PC-3 (cell line): ENCODE measurements around the gene SYCP3. TPM values are rescaled to one million over a fixed set of nuclear protein-coding genes. Genes with fewer than 3 reads are reported as not detected.

Experiments
- ATAC-seq: fragments of 200-7000 bp; cut with Tn5 transposase; 2 replicates; pipeline ENCODE4 v1.9.1; 2020; ENCODE audit warnings: mild to moderate bottlenecking, moderate library complexity
- BruUV-seq: library from RNA; stranded (reverse); fragments of 400-500 nt; replicated peaks from 2 replicates; lab custom pipeline; 2021; lab: Mats Ljungman, UMichigan
- CTCF ChIA-PET: fragments of 300-600 bp; sonication (Branson Sonifier 250); formaldehyde crosslinking; loops from one replicate; lab custom pipeline; 2022; ENCODE audit warnings: antibody characterized with exemption; lab: Charles Lee
- POLR2A ChIA-PET: fragments of 300-600 bp; sonication (Branson Sonifier 250); formaldehyde crosslinking; loops from one replicate; lab custom pipeline; 2022; ENCODE audit warnings: antibody characterized with exemption; ENCODE audit not compliant: unreplicated experiment; lab: Charles Lee
- DNase-seq: peaks from one replicate; pipeline ENCODE4 v3.0.0-alpha.2; 2015
- H2AFZ ChIP-seq: fragments of 300-600 bp; sonication (generic); 2 replicates; pipeline ENCODE4 v1.6.0; 2016; ENCODE audit warnings: antibody characterized with exemption, low read length
- H3F3A ChIP-seq: fragments of 300-600 bp; sonication (generic); one replicate; pipeline ENCODE4 v1.6.0; 2017; ENCODE audit warnings: antibody characterized with exemption, low read length, control low read depth, mild to moderate bottlenecking; ENCODE audit not compliant: unreplicated experiment
- H3K27ac ChIP-seq: fragments of 300-600 bp; sonication (generic); 2 replicates; pipeline ENCODE4 v1.5.1; 2016; ENCODE audit warnings: mild to moderate bottlenecking, low read length
- H3K27me3 ChIP-seq: fragments of 300-600 bp; sonication (generic); 2 replicates; pipeline ENCODE4 v1.6.1; 2016; ENCODE audit warnings: low read length, mixed read lengths
- H3K36me3 ChIP-seq: fragments of 300-600 bp; sonication (generic); 2 replicates; pipeline ENCODE4 v1.6.1; 2016; ENCODE audit warnings: low read depth, mixed run types, low read length, mixed read lengths
- H3K4me1 ChIP-seq: fragments of 300-600 bp; sonication (generic); 2 replicates; pipeline ENCODE4 v1.5.1; 2016; ENCODE audit warnings: low read length; ENCODE audit not compliant: insufficient read depth
- H3K4me2 ChIP-seq: fragments of 300-600 bp; sonication (generic); 2 replicates; pipeline ENCODE4 v1.6.0; 2016; ENCODE audit warnings: low read length
- H3K4me3 ChIP-seq: fragments of 300-600 bp; sonication (generic); 2 replicates; pipeline ENCODE4 v1.5.1; 2016; ENCODE audit warnings: mild to moderate bottlenecking, low read length, mixed read lengths
- H3K79me2 ChIP-seq: fragments of 300-600 bp; sonication (generic); 2 replicates; pipeline ENCODE4 v1.6.1; 2017; ENCODE audit warnings: low read length, mixed read lengths
- H3K9ac ChIP-seq: fragments of 300-600 bp; sonication (generic); 2 replicates; pipeline ENCODE4 v1.6.0; 2016; ENCODE audit warnings: mild to moderate bottlenecking, low read length
- H3K9me2 ChIP-seq: fragments of 300-600 bp; sonication (generic); replicated peaks from 2 replicates; pipeline ENCODE4 v1.6.1; 2016; ENCODE audit warnings: mixed run types, low read length, mixed read lengths
- H3K9me3 ChIP-seq: fragments of 300-600 bp; sonication (generic); 2 replicates; pipeline ENCODE4 v1.6.1; 2016; ENCODE audit warnings: low read length, mixed read lengths
- H4K20me1 ChIP-seq: fragments of 300-600 bp; sonication (generic); 2 replicates; pipeline ENCODE4 v1.6.1; 2016; ENCODE audit warnings: low read length, mixed read lengths
- CTCF ChIP-seq: fragments of 300-600 bp; sonication (generic); conservative IDR thresholded peaks from 2 replicates; pipeline ENCODE4 v1.5.1; 2017; ENCODE audit warnings: antibody characterized with exemption, low read depth, mild to moderate bottlenecking, low read length
- EZH2 ChIP-seq: fragments of 300-600 bp; sonication (generic); IDR thresholded peaks from one replicate; pipeline ENCODE4 v1.6.1; 2017; ENCODE audit warnings: antibody characterized with exemption, mild to moderate bottlenecking, low read length; ENCODE audit not compliant: unreplicated experiment
- EZH2phosphoT487 ChIP-seq: fragments of 300-600 bp; sonication (generic); IDR thresholded peaks from 2 replicates; pipeline ENCODE4 v1.6.1; 2018; ENCODE audit warnings: mild to moderate bottlenecking, antibody characterized with exemption, low read length, borderline replicate concordance
- intact Hi-C: fragments of 100-400 bp; cut with micrococcal nuclease; formaldehyde crosslinking; loops from 2 replicates; pipeline ENCODE4 v1.9.0; 2023
- total RNA-seq: library from RNA; depleted of rRNA; stranded (reverse); fragments of >200 nt; gene quantifications from 2 replicates; pipeline ENCODE4 v1.2.3, GENCODE V29; 2014

Gene SYCP3
- total RNA-seq, 1 experiment from 2014 or later: not detected

- Histone ChIP-seq H3K36me3 (no peaks in the 10 kb centered on the region), H3K9me2 (no peaks in the 10 kb centered on the region), H3K79me2 (peaks cover 15% of the 10 kb centered on the region), H2AFZ (no peak overlapping the region), H3K9ac (no peak overlapping the region), H3F3A (no peaks in the 10 kb centered on the region), H3K9me3 (no peaks in the 10 kb centered on the region), H3K4me2 (no peak overlapping the region), H3K27me3 (no peaks in the 10 kb centered on the region), H3K4me3 (no peak overlapping the region), H3K27ac (no peak overlapping the region), H4K20me1 (no peaks in the 10 kb centered on the region), H3K4me1 (peaks cover 12% of the 10 kb centered on the region)
- DNase-seq (no peak), ATAC-seq (no peak)
- CTCF ChIA-PET: no interaction called here
- POLR2A ChIA-PET: no interaction called here
- TF ChIP-seq EZH2phosphoT487: no peak
- TF ChIP-seq CTCF: no peak
- no peak for TF ChIP-seq EZH2
- BruUV-seq: no TSS peak
- intact Hi-C loops: no loop called here
Observed at GRCh38 chr12:101694297-101694848, 44.9 kb downstream of the SYCP3 start.

GRCh38 chr12:101691503-101692096 is 47.7 kb downstream of the SYCP3 start:
- H3K27me3 ChIP-seq: no peaks in the 10 kb centered on the region
- no peaks in the 10 kb centered on the region for H4K20me1 ChIP-seq
- DNase-seq: no peak
- H3K79me2 ChIP-seq: no peaks in the 10 kb centered on the region
- CTCF ChIA-PET: no interaction called here
- POLR2A ChIA-PET: no interaction called here
- H3K36me3 ChIP-seq: no peaks in the 10 kb centered on the region
- H3K9me3 ChIP-seq: no peaks in the 10 kb centered on the region
- H3K4me2 ChIP-seq: no peak overlapping the region
- H3K4me3 ChIP-seq: no peak overlapping the region
- H3K4me1 ChIP-seq: 0 out of 2 replicates have a peak, but pooled peaks cover 2% of the 10 kb centered on the region
- no peak overlapping the region for H3K27ac ChIP-seq
- H3K9me2 ChIP-seq: no peaks in the 10 kb centered on the region
- no TSS peak for BruUV-seq
- no peak for TF ChIP-seq CTCF
- intact Hi-C loops: no loop called here
- no peaks in the 10 kb centered on the region for H3F3A ChIP-seq
- H2AFZ ChIP-seq: no peak overlapping the region
- ATAC-seq: no peak
- no peak overlapping the region for H3K9ac ChIP-seq

GRCh38 chr12:101690544-101691098 is 48.6 kb downstream of the SYCP3 start:
- POLR2A ChIA-PET: no interaction called here
- Histone ChIP-seq H3K27me3 (no peaks in the 10 kb centered on the region), H2AFZ (no peak overlapping the region), H3K4me3 (no peak overlapping the region), H3K9me3 (no peaks in the 10 kb centered on the region), H3F3A (no peaks in the 10 kb centered on the region), H3K79me2 (no peaks in the 10 kb centered on the region), H3K9me2 (no peaks in the 10 kb centered on the region), H3K4me2 (no peak overlapping the region), H3K36me3 (no peaks in the 10 kb centered on the region), H4K20me1 (no peaks in the 10 kb centered on the region), H3K9ac (no peak overlapping the region), H3K4me1 (no peaks in the 10 kb centered on the region), H3K27ac (no peak overlapping the region)
- BruUV-seq: no TSS peak
- ATAC-seq (no peak), DNase-seq (no peak)
- CTCF ChIA-PET: no interaction called here
- intact Hi-C loops: no loop called here
- TF ChIP-seq EZH2phosphoT487: no peak
